Fibroblast of lung (primary cell): Measurements from ENCODE around the gene ITGB8.

Experiments
- EZH2 ChIP-seq: IDR thresholded peaks from 2 replicates; pipeline ENCODE4 v1.5.1; 2012; ENCODE audit warnings: low read length, control low read depth, mild to moderate bottlenecking; ENCODE audit errors: missing control alignments
- TF ChIP-seq, protein P1 (sequence below), 2 donors: IDR thresholded peaks in 1 of 2; conservative IDR thresholded peaks in 1 of 2; 1 replicate in 1 of 2; 2 replicates in 1 of 2; pipeline ENCODE4 v1.5.1; 2011 to 2012; ENCODE audit warnings: low read length in 2 of 2, control low read depth in 1 of 2, inconsistent platforms in 1 of 2, low read depth in 1 of 2, mild to moderate bottlenecking in 1 of 2

GRCh38 chr7:20447021-20447650 is 116.4 kb downstream of the ITGB8 start:
- TF ChIP-seq, protein P1, sequence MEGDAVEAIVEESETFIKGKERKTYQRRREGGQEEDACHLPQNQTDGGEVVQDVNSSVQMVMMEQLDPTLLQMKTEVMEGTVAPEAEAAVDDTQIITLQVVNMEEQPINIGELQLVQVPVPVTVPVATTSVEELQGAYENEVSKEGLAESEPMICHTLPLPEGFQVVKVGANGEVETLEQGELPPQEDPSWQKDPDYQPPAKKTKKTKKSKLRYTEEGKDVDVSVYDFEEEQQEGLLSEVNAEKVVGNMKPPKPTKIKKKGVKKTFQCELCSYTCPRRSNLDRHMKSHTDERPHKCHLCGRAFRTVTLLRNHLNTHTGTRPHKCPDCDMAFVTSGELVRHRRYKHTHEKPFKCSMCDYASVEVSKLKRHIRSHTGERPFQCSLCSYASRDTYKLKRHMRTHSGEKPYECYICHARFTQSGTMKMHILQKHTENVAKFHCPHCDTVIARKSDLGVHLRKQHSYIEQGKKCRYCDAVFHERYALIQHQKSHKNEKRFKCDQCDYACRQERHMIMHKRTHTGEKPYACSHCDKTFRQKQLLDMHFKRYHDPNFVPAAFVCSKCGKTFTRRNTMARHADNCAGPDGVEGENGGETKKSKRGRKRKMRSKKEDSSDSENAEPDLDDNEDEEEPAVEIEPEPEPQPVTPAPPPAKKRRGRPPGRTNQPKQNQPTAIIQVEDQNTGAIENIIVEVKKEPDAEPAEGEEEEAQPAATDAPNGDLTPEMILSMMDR (conservative IDR thresholded peaks at IDR 0.05 in 1 of 2, IDR thresholded peaks at IDR 0.05 in 1 of 2; ENCODE audit: low read depth in 1 of 2, low read length in 2 of 2) = no peak
- TF ChIP-seq EZH2 = no peak
